Duodenal mucosa (tissue), 2 donors: ENCODE measurements around the gene ALDH4A1.

Source experiments
- H3K27ac ChIP-seq: one replicate; pipeline ENCODE4 v1.7.0; 2013; ENCODE audit warnings: low read depth, low read length
- H3K27me3 ChIP-seq, 2 donors: one replicate each; pipeline ENCODE4 v1.7.0; 2013; ENCODE audit warnings: low read length in 2 of 2, control low read depth in 1 of 2; ENCODE audit not compliant: insufficient read depth in 2 of 2, control insufficient read depth in 1 of 2
- H3K36me3 ChIP-seq, 2 donors: one replicate each; pipeline ENCODE4 v1.7.0; 2013; ENCODE audit warnings: low read length in 2 of 2, control low read depth in 1 of 2; ENCODE audit not compliant: insufficient read depth in 2 of 2, control insufficient read depth in 1 of 2
- H3K4me1 ChIP-seq, 2 donors: one replicate each; pipeline ENCODE4 v1.7.0; 2013; ENCODE audit warnings: low read length in 2 of 2, control low read depth in 1 of 2; ENCODE audit not compliant: insufficient read depth in 2 of 2, control insufficient read depth in 1 of 2
- H3K4me3 ChIP-seq, 2 donors: one replicate each; pipeline ENCODE4 v1.7.0; 2013; ENCODE audit warnings: low read length in 2 of 2, low read depth in 1 of 2
- H3K9ac ChIP-seq, 2 donors: one replicate each; pipeline ENCODE4 v1.7.0; 2013; ENCODE audit warnings: low read length in 2 of 2, low read depth in 1 of 2
- H3K9me3 ChIP-seq, 2 donors: one replicate each; pipeline ENCODE4 v1.7.0; 2013; ENCODE audit warnings: low read length in 2 of 2, control low read depth in 1 of 2; ENCODE audit not compliant: control insufficient read depth in 1 of 2

The ALDH4A1 gene

DNA sequence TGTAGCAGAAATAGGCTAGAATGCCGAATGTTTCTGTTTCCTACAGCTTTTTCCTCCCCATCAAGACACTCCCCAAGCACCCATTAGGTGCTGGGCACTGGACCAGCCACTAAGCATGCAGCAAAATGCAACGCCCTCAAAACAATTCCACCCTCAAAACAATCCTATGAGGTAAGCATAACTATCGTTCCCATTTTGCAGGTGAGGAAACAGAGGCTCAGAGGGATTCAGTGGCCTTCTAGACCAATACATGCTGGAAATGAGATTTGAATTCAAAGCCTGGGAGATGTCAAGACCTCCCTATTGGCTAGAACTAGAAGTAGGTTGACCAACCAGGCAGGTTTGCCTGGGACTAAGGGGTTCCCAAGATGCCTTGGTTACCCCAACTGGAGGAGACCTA lies 10.2 kb upstream of the ALDH4A1 start:
- H3K36me3 ChIP-seq: peaks cover 10 to 22% of the 10 kb centered on the region in 2 donors
- H3K27me3 ChIP-seq: no peaks in the 10 kb centered on the region
- no peak overlapping the region for H3K27ac ChIP-seq
- no peaks in the 10 kb centered on the region for H3K9me3 ChIP-seq
- no peak overlapping the region for H3K9ac ChIP-seq
- peaks cover 0 to 9% of the 10 kb centered on the region in 2 donors for H3K4me1 ChIP-seq
- H3K4me3 ChIP-seq: no peak overlapping the region

- Histone ChIP-seq H3K27me3 (no peaks in the 10 kb centered on the region), H3K9me3 (no peaks in the 10 kb centered on the region), H3K4me1 (peaks cover 0 to 12% of the 10 kb centered on the region in 2 donors), H3K9ac (no peak overlapping the region), H3K27ac (no peak overlapping the region), H3K36me3 (peaks cover 10 to 20% of the 10 kb centered on the region in 2 donors), H3K4me3 (no peak overlapping the region)
Measured at GRCh38 chr1:18908911-18909771, 6.8 kb upstream of the ALDH4A1 start.

GRCh38 chr1:18907917-18908845 lies 5.8 kb upstream of the ALDH4A1 start:
- H3K27ac ChIP-seq: no peak overlapping the region

GRCh38 chr1:18907021-18907916 lies 4.9 kb upstream of the ALDH4A1 start:
- peaks cover 8% of the 10 kb centered on the region in 2 donors for H3K4me1 ChIP-seq
- no peak overlapping the region for H3K9ac ChIP-seq
- H3K36me3 ChIP-seq: peaks cover 10 to 20% of the 10 kb centered on the region in 2 donors
- H3K4me3 ChIP-seq: no peak overlapping the region
- H3K27me3 ChIP-seq: no peaks in the 10 kb centered on the region
- H3K27ac ChIP-seq: no peak overlapping the region
- no peaks in the 10 kb centered on the region for H3K9me3 ChIP-seq

More at GRCh38 chr1:18907917-18908845, 5.8 kb upstream of the ALDH4A1 start:
- no peaks in the 10 kb centered on the region for H3K27me3 ChIP-seq
- peaks cover 10 to 20% of the 10 kb centered on the region in 2 donors for H3K36me3 ChIP-seq
- no peaks in the 10 kb centered on the region for H3K9me3 ChIP-seq
- no peak overlapping the region for H3K9ac ChIP-seq
- no peak overlapping the region for H3K4me3 ChIP-seq
- peaks cover 5 to 9% of the 10 kb centered on the region in 2 donors for H3K4me1 ChIP-seq

DNA sequence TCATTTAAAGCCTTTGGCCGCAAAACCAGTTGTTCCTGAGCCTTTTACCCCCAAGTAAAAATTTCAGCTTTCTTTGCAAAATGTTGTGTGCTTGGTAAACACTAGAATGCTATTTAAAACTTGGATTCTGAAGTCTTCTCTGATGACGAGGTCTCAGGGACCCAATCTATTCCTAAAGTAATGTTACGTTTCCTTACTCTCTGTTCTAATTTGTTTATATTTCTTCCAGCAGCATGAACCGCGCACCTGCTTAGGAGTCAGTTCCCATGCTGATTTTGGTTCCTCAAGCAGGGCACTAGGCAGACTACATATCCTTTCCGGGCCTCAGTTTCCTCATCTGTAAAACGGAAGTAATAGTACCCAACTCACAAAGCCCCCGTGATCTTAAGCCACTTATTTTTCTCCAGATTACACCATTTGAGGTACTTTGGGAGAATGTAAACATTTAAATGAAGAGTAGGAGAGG lies 969 bp upstream of the ALDH4A1 start:
- Histone ChIP-seq H3K4me1 (peaks cover 8 to 12% of the 10 kb centered on the region in 2 donors), H3K27ac (peak overlapping the region; percentile 67), H3K36me3 (peaks cover 0 to 4% of the 10 kb centered on the region in 2 donors), H3K9me3 (no peaks in the 10 kb centered on the region), H3K27me3 (no peaks in the 10 kb centered on the region), H3K4me3 (peak overlapping the region; percentile 76 to 81), H3K9ac (peak overlapping the region; percentile 25 to 75)

DNA sequence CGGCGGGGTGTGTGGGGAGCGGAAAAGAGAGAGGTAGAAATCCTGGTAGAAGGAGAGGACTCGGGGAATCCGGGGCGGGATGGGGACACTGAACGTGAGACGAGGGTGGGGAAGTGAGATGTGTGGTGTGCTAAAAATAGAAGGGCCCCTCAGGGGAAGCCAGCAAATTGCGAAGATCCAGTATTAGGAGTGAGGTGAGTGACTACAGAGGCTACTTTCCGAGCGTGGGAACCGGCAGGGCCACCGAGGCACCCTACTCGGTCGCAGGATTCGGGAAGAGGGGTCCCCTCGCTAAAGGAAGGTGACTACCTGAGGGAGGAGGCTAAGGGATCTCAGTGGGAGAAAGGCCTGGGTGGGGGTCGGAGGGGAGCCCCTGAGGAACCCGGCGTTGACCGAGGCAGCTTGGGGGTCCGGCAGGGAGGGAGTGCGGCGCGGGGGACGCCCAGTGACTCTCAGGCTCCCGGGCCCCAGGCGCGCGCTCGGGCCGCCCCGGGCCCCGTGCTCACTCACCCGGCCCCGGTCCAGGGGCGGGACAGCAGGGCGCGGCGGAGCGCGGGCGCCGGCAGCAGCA lies 318 bp downstream of the ALDH4A1 start:
- H3K27me3 ChIP-seq: no peaks in the 10 kb centered on the region
- peak overlapping the region; percentile 76 to 81 for H3K4me3 ChIP-seq
- H3K36me3 ChIP-seq: no peaks in the 10 kb centered on the region
- peaks cover 4 to 8% of the 10 kb centered on the region in 2 donors for H3K4me1 ChIP-seq
- no peaks in the 10 kb centered on the region for H3K9me3 ChIP-seq
- H3K27ac ChIP-seq: peak overlapping the region; percentile 68
- H3K9ac ChIP-seq: peak overlapping the region; percentile 52 to 75

GRCh38 chr1:18901147-18901951 lies 1.0 kb downstream of the ALDH4A1 start:
- H3K27ac ChIP-seq: no peak overlapping the region
- no peaks in the 10 kb centered on the region for H3K9me3 ChIP-seq
- no peaks in the 10 kb centered on the region for H3K27me3 ChIP-seq
- peaks cover 4 to 8% of the 10 kb centered on the region in 2 donors for H3K4me1 ChIP-seq
- H3K9ac ChIP-seq: no peak overlapping the region
- no peaks in the 10 kb centered on the region for H3K36me3 ChIP-seq
- peak overlapping the region; percentile 76 to 81 for H3K4me3 ChIP-seq

- Histone ChIP-seq H3K36me3 (no peaks in the 10 kb centered on the region), H3K9me3 (no peaks in the 10 kb centered on the region), H3K9ac (no peak overlapping the region), H3K27me3 (no peaks in the 10 kb centered on the region), H3K4me1 (peaks cover 4 to 8% of the 10 kb centered on the region in 2 donors), H3K4me3 (no peak overlapping the region), H3K27ac (no peak overlapping the region)
Measured at GRCh38 chr1:18900303-18900841, 2.0 kb downstream of the ALDH4A1 start.
